NCI-H524 treated with DMSO at 0.1 percent for 48 hours (cell line): ENCODE results near the gene PRDM13.
"Not testable (repeated sequence)": the region's sequence is repeated elsewhere in the genome, so short reads cannot be mapped to it uniquely, and the experiment has no call there.

Experiments used
- DNase-seq: peaks from one replicate; lab custom pipeline; 2025; lab: John Stamatoyannopoulos, UW

Gene PRDM13

DNA sequence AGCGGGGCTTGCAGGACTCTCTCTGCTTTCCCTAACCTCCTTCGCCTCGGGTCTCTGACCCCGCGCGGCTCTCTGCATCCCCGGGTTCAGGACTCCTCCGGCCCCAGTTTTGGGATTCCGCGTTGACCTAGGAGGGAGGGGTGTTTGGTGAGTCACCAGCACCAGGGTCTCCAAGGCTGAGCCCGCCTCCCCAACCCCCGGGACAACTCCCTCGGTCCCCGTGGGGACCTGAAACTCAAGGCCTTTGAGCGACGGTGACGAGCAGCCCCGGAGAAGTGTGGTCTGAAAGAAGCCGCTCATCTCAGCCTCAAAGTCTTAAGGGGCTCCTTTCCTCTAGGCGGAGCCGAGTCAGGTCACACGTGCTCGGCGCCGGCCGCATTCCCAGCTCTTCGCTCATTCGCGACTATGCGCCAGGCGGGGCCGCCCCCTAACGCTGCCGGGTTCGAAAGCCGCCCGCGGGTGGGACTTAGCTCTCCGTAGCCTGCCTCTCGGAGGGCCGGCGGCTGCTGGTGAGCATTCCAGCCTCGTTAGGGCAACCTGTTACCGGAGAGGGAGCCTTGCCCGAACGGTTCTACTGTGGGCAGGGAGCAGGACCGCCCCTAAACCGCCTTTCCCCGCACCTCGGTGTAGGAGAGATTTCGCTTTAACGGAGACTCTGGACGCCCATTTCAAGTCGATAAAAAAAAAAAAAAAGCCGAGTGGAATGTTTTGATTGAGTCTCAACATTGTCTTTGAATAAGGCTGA is 3.0 kb upstream of the PRDM13 start:
- DNase-seq, result peak; percentile 42

DNA sequence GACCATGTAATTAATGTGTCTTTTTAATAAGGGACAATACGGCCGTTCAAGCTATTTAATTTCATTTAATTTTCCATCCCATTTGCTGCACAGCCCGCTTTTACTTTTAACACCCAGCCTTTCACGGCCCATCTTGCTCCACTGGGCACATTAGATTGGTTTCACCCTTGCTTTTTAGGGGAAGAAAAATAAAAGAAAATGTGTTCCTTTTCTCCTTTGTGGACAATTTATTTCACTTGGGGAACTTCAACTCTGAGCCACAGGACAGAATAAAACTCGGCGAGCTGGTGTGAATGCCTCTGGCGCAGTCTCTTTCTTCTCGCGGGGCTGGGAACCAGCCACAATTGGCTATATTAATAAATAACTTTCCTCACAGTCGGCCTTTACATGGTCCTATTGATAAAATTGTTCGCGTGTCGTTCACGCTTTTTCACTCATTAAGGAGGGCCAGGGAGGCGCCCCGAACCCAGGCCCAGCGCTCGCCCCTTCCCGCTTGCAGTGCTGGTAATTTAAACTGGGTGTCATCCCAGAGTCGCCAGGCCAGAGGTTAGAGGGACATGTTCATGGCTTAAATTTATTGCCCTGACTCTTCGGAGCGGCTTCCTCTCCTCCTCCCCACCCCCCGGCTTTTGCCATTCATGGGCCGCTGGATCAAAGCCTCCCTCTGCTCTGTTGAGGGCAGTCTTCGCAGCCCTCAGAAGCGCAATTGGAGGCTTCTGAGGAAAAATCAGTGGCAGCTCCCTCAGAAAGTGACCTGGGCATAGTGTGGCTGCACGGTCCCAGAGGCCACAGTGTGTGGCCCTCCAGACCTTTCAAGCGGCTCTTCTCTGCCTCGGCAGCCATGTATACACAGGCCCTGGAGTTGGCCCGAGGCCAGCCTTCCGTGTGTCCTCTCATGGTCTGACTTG is 2.2 kb upstream of the PRDM13 start:
- DNase-seq, result no peak

DNA sequence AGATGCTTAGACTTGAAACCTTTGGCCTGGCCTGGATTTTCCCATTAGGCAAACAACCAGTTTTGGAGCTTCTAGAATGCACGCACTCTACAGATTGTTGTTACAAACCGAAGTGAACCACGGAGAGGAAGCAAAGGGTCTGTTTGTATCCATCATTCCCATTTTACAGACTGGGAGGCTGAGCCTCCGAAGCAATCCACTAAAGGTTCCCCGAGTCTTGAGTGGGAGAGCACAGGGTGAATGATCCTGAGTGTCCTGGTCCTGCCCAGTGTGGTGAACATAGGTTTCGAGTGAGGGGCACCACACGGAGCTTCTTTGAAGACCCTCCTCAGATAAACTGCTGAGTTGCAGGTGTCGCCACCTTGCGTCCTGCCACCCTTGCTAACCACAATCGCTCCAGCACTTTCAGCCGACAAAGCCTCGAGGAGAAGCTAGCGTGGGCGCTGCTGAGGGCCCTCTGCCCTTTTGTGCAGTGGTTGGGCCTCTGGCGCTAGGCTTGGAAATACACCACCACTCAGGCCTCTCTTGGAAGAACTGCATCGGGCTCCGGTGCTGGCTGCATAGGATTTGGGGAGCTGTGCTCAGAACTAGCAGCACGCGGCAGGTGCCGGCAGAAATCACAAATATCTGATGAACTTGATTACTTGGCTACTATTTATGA is 1.4 kb upstream of the PRDM13 start:
- no peak for DNase-seq

DNA sequence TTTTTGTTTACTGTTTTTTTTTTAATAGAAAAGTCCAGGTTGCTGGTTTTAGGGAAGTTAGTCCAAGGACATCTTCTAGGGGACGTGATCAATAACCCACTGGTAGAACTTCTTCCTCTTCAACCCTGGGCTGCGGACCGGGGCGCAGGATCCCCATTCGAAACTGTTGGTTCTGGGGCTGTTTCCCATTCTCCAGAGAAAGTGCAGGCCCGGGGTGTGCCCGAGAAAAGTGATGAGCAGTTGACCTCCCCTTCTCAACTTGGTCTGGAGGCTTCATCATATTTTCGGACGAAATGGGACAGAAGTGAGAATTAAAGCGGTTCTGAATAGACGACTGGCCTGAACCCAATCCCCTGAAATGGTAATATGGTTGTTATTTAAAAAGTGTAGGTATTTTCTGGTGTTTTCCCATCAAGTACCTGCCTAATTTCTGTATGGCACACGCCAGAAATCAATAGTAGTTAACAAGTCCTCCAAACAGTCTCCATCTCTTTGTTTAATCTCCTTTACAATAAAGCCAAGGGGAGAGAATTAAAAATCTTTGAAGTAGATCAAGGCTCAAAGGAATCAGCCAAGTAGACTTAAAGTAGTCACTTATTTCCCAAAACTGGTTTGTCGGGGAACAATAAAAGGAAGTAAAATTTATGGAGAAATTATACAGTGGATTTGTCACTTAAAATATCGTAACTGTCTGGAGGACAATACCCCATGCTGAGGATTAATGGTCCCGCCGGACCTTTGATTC is 550 bp upstream of the PRDM13 start:
- DNase-seq, result no peak

DNA sequence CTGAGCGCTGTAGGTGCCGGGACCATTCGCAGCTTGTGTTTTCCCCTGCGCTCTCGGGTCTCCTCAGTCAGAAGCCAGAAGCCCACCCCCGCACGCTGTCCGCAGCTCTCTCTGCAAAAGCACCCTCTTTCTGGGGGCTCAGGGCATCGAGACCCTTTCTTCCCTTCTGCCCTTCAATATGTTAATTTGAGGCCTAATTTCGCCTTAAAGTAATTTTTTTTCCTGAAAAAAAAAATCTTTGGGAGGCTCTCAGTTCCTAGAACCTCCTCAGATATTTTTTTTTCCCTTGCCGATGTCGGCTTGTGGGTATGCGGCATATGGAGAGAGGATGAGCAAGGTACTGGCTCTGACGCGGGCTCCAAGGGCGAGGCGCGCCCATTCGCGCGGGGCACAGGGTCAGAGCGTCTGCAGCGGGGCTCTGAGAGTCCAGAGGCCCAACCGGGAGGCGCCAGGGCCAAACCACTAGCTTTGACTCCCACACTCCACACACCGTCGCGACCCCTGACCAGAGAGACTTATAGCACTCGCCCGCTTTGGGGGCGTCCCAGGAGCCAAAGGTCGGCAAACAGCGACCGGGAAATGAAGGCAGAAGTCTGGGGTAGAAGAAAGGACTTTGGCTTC is 893 bp downstream of the PRDM13 start:
- no peak for DNase-seq

DNA sequence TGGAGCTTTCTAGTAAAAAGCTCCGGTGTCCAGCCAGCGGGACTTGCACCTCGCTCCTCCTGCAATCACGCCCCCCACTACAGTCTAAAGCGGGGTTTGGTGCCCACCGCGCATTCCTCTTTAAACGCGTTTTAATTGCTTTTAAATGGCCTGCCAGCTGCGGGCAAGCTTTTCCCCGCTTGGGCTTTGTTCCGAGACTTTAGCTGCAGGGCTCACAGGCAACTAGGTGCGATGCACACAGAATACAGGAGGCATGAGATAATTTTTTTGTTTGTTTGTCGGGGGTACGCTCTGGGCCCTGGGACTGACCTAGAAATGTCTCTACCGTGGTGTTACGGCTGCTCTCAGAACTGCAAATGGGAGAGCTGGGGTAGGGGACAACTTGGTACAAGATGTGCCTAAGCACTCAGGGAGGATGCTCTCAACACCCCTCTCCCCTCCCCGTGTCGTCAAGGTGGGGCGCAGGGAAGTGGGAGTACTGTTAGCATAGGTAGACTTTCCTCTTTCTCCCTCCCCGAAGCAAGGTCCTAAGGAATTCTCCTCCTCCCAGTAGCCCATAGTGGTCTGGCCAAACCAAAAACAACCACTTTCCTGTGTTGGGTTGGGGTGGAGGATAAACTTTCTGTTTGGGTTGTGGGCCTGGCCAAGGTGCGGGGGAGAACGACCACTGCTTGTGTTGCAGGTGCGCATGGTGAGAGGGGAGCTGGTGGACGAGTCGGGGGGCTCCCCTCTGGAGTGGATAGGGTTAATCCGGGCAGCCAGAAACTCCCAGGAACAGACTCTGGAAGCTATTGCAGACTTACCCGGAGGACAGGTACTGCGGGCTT is 1.6 kb downstream of the PRDM13 start:
- no peak for DNase-seq

DNA sequence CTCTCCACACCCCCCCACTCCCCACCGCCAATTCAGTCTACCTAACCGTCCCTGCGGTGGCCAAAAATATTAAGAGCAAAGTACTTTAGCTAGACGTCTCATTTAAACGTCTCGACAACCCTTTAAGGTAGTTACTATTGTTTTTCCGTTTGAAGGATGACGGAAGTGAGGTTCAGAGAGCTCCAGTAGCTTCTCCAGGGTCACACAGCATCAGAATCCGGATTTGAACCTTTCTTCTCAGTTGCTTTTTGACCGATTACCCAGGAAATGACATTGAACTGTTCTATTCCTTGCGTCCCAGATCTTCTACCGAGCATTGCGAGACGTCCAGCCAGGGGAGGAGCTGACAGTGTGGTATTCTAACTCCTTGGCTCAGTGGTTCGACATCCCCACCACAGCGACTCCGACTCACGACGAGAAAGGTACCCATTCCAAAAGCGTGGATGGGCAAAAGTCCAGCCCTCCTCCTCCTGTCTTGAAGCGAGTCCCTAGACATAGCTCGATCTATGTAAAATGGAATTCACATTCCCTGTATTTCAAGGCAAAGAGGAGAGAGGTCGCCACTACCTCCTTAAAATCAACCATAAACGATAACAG is 2.4 kb downstream of the PRDM13 start:
- no peak for DNase-seq

DNA sequence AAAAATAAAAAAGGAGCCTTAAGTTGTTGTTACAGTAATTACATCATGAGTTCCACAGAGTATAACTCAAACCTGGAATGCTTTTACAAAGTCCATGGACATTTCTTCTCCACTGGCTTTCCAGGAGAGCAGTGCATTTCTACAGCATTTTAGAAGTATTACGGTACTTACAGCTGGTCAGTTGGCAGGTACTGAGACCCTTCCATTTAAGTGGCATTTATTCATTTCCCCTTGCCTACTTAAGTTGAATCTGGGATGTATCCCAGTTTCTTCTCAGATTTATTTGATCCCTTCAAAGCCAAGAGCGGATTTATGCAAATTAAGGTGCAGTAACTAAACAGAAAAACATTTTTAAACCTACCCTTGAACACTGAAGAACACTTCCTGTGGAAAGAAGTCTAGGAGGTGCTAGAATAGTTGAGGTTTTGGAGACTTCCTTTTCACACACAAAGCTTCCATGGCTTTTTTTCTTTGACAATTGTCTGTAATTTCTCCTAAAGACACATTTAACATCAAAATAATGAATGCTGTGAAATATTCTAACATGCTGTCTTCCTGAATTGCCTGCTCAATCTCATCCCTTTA is 3.4 kb downstream of the PRDM13 start:
- DNase-seq, result no peak

DNA sequence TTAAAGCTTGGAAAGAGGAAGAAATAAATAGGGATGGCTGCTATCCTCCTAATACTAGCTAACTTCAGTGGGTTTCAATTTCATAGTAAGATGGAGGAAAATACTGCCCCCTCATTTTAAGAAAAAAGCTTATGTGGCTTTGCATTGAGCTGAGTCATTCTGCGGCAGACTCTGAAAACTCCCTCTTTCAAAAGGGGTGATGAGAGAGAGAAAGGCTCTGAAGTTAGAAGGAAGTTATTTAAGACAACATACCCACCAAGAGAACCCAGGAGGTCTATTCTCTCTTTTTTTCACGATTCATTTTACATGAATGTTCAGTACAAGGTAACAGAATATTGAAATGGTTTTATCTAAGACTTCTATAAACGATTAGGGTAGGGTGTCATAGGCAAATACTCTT is 4.5 kb downstream of the PRDM13 start:
- no peak for DNase-seq

DNA sequence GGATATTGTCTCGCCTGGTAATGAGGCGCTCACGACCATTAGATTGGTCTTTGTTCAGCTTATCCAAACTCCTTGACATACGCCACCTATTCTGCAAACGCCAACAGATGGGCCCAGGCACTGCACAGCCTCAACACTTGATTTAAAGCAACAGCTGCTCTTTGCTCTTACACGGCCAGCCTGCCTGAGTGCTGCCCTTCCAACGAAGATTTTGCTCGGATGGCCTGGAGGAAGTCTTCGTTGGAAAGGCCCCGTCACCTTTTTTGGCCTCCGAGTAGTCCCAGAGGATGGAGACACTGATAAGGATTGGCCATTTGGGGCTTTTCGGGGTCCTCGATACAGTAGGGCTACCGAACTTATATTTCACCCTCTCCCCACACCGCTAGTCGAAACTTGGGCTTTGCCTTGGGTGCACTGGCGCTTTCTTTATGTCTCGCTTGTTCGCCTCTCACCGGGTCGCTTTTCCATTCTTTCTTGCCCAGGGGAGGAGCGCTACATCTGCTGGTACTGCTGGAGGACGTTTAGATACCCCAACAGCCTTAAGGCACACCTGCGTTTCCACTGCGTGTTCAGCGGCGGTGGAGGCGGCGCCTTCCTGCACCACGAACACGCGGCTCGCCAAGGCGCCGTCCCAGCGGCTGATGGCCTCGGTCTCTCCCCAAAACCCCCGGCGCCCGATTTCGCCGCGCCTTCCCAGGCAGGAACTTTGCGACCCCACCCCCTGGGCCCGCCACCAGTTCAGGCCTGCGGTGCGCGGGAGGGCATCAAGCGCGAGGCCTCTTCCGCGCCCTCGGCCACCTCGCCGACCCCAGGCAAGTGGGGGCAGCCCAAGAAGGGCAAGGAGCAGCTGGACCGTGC is 6.1 kb downstream of the PRDM13 start:
- DNase-seq, result peak; percentile 95

DNA sequence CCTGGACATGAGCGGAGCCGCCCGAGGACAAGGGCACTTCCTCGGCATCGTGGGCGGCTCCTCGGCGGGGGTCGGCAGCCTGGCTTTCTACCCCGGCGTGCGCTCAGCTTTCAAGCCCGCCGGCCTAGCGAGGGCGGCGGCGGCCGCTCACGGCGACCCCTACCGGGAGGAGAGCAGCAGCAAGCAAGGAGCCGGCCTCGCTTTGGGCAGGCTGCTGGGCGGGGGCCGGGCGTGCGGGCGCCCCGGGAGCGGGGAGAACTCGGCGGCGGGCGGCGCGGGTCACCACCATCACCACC is 6.7 kb downstream of the PRDM13 start:
- DNase-seq, result peak; percentile 40

DNA sequence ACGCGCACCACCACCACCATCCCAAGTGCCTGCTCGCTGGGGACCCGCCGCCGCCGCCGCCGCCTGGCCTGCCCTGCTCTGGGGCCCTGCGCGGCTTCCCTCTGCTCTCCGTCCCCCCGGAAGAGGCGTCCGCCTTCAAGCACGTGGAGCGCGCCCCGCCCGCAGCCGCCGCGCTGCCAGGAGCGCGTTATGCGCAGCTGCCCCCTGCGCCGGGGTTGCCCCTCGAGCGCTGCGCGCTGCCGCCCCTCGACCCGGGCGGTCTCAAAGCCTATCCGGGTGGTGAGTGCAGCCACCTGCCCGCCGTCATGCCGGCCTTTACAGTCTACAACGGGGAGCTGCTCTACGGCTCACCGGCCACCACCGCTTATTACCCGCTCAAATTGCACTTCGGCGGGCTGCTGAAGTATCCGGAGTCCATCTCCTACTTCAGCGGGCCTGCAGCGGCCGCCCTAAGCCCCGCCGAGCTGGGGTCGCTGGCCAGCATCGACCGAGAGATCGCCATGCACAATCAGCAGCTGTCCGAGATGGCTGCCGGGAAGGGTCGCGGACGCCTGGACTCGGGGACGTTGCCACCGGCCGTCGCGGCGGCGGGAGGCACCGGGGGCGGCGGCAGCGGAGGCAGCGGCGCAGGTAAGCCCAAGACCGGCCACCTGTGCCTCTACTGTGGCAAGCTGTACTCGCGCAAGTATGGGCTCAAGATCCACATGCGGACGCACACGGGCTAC is 7.2 kb downstream of the PRDM13 start:
- DNase-seq, result no peak

DNA sequence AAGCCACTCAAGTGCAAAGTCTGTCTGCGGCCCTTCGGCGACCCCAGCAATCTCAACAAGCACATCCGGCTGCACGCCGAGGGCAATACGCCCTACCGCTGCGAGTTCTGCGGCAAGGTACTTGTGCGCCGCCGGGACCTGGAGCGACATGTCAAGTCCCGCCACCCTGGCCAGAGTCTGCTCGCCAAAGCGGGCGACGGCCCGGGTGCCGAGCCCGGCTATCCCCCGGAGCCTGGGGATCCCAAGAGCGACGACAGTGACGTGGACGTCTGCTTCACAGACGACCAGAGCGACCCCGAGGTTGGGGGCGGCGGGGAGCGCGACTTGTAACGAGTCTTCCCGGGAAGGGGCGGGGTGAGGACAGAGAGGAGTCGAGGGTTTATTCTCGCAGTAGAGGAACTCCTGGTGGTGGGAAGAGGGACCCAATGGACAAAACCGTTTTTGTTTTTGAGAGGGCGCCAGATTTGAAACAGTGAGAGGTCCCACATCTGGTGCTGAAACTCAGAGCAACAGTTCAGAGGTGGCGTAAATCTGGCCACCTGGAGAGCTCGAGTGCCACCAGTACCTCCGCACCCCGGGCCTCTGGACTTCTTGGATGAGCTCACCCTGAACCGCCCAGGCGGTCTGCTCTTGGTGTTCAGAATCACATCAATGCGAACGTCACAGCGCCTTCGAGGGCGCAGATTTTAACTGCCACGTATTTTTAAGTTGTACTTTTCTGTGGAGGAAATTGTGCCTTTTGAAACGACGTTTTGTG is 8.0 kb downstream of the PRDM13 start:
- peak; percentile 81 for DNase-seq

DNA sequence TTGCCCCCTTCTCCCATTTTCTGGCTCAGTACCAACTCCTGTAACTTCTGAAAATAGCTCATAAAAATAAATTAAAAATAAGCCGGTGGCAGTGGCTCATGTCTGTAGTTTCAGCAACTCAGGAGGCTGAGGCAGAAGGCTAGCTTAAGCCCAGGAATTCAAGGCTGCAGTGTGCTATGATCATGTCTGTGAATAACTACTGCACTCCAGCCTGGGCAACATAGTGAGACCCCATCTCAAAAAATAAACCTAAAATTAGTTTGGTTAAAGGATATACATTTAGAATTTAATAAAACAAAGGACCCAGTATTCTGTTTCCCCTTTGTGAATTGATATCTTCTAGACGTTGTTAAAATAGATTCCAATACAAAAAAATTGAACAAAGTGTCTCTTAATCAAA is 10.5 kb downstream of the PRDM13 start:
- DNase-seq, result no peak

DNA sequence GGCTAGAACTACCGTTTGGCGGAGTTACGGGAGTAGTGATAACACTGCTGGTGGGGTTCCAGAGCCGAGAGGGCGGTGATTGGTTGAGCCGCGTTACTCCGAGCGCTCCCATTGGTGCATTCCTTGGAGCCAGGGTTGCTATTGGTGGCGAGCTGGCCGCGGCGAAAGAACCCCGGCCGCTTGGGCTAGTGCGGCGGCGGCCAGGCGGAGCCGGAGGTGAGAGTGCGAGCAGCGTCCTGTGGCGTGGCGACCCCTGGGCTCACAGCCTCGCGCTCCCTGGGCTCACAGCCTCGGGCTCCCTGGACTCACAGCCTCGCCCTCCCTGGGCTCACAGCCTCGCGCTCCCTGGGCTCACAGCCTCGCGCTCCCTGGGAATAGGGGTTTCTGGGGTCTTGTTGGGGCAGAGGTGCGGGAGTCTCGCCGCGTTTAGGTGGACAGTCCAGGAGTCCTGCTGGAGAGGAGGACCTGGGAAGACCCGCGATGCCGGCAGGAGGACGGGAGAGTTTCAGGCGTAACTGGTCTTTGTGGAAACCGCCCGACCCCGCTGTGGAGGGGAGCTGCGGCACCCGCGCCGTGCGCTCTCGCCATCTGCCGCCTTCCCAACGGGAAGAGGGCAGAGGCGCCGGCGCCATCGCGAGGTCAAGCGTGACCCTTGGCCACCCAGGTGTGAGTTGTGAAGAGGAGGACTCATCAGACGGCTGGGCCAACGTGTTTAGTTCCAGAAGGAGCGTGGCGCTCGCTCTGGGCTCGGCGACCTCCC is 12.2 kb downstream of the PRDM13 start:
- no peak for DNase-seq

DNA sequence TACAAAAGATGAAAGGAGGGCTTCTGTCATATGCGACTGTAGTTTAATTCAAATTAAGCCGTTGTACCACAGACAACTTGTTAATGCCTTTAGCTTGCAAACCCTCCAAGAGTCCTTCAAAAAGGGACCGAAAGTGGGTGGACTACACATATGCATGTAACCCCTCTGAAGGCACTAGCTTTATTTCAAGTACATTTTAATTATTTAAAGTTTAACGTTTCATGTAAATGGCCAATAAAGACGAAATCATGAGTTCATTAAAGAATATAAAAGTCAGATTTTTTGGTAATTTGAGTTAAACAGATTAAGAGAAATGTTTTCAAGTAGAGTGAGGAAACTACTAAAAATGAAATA is 12.8 kb downstream of the PRDM13 start:
- DNase-seq, result no peak

DNA sequence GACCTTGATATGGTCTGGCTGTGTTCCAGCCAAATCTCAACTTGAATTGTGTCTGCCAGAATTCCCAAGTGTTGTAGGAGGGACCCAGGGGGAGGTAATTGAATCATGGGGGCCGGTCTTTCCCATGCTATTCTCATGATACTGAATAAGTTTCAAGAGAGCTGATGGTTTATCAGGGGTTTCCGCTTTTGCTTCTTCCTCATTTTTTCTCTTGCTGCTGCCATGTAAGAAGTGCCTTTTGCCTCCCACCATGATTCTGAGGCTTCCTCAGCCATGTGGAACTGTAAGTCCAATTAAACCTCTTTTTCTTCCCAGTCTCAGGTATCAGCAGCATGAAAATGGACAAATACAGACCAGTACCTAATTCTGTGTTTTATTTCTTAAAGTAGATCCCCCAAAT is 15.4 kb downstream of the PRDM13 start:
- not testable (repeated sequence) for DNase-seq
